Inferior parietal cortex (tissue), 1 donor: Measurements from ENCODE around the gene RRAGD.
A peak's percentile ranks its signal among the peaks of the same experiment; 100 is the strongest.

Experiments
- DNase-seq: peaks from one replicate; pipeline ENCODE4 v3.0.0-alpha.2; 2016; ENCODE audit errors: extremely low spot score

Gene RRAGD

DNA sequence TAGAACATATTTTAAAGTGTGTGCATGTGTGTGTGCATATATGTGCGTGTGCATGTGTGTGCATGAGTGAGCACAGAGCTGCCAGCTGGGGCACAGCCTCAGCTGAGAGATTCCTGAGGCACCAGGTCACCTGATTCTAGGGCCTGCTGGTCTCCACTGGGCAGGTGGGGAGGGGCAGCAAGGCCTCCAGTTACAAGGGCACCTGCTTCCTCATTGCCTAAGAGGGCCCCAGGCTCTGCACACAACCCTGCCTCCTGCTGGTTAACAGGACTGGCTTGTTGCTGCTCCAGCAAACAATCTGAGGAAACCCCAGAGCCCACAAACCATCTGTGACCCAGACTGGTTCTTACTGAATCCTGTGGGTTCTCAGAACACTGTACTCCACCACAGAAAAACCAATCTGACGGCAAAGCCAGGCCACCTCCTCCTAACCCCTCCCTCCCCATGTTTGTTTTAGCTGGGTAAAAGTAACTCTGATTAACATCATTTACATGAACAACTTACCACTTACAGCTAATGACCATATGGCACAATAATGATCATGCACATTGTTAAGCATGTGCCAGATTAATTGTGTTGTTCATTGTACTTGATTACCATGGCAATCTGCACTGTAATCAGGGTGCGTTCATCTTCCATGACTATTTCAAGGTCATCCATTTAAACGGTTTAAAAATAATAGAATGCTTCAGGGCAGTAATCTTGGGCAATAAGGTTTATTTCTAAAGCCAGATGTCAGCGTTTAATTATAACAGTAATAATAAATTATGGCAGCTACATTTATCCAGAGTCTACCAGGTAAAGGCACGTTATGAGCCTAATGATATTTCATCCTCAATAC is 36.4 kb downstream of the RRAGD start:
- no peak for DNase-seq

DNA sequence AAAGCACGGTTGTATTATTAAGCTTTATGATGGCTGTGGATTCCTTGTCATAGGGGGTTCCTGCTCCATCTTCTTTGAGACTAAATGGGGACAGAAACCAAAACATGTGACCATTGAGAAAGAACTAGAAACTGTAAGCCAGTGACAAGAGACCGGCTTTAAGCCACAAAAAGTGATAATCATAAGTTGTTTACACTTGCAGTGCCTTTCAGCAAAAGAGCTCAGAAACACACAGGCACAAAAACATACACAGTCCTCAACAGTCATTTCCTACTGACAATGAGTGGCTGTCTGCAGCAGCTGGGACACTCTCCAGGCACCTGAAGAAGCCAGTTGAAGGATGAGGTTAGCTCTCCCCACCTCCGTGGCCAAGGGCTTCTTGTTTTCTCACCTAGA is 39.6 kb downstream of the RRAGD start:
- DNase-seq = no peak

DNA sequence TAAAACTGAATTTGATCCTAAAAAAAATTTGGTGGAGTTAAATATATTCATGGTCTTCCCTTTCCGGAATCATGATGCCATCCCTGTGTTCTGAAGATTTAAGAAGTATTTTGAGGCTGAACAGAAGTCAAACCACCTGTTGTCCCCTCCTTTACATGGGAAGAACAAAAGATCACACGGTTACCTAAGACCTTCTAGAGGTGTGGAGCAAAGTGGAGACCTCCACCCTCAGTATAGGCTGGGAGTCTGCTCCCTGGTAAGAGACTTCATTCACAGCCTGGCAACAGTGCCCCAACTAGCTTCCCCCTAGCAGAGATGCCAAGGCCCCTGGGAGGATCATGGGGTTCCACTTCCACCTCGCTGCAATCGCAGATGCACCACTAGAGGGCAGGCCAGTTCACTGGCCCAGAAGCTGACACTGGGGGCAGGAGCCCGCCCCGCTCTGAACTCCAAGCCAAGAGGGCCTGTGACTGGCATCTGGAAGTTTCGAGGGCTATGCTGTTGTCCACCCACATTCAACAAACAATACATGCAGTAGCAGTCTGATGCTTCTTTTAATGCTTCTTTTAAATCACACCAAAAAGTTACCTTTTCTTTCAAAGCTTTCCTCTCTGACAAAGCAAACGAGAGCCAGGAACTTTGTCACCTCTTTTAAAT is 40.1 kb downstream of the RRAGD start:
- peak; percentile 86 for DNase-seq

DNA sequence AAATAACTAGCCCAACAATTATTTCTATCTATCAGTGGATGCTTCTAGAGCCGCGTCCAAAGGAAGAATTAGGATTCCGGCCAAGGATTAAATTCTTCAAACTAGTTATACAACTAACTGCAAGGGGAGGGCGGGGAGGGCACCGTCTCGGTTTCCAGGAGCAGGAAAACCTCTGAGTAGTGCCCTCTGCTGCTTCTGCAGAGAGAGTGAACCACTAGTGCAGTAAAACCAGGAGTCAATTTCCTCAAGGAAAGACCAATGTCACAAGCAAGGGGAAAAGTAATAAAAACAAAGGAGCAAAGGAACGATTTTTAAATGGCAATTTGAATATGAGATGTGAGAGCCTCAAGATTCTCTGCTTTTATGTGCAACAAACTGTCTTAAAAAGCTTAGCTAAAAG is 43.1 kb downstream of the RRAGD start:
- DNase-seq = no peak

DNA sequence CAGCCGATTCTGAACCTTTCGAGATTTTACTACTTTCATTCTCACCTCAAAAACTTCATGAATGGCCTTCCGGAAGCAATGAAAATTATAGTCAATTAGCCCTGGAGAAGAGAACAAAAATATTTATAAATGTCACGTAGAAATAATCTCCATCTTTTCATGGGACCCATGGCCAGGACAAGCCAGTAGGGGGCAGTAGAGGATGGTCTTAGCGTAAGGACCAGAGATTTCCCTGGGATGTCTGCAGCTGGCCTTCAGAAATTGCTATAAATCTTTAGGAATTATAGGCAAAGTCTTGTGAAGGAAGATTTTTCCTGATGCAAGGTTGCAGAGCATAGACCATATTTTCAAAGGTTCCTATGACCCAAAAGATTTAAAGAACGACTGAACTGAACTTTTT is 44.0 kb downstream of the RRAGD start:
- peak; percentile 85 for DNase-seq

DNA sequence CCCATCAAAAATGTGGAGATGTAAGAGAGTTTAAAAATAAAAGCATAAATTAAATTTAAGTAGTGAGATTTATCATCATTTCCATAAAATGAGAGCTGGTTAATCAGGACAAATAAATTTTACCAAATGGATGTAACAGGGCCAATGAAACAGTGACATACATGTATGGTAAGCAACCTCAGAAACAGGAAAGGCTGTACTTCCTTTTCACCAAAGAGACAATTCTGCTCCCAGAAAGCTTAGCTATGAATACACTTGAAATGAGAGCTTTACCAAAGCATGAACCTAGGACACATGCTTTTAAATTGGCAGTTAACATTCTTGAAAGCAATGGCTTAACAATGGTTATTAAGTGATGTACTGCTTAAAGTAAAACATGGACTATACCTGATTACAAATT is 47.5 kb downstream of the RRAGD start:
- no peak for DNase-seq

DNA sequence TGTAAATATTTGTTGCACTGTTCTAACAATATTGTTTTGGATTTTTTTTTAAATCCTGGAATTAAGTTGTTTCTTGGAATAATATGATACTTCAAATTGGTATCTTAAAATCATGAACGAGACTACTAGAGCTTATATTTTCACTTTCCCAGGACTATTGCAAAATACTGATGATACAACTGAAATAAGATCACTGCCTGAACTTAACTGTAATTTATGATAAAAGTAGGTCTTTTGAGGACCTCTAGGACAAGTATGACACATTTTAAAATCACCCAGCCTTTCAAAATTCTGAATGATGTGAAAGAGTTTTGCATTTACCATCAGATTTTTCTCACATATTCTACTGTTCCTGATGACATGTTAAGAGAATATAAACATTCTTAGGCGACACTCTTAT is 50.9 kb downstream of the RRAGD start:
- no peak for DNase-seq

DNA sequence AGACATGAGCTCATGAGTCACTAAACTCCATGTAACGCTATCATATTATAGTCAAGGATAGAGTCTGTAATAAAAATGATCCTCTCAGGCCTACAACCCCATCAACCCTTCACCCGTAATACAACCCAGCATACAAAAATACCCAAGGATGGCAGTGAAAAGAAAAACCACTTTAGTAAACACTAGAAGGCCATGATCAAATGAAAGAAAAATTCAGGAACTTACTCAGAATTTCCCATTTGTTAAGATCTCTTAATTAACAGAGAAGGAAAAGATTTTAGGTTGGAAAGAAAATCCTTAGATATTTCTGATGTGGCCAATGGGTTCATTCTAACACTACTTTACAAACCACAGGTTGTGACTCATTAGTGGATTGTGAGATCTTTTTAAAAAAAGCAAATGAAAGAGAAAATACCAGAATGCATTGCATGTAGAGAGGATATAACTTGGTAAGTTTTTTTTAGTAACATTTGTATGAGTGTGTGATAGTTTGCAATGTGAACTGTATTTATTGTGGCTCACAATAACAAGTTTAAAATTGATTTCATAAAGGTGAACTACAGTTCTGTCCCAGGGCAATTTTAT is 51.6 kb downstream of the RRAGD start:
- no peak for DNase-seq

DNA sequence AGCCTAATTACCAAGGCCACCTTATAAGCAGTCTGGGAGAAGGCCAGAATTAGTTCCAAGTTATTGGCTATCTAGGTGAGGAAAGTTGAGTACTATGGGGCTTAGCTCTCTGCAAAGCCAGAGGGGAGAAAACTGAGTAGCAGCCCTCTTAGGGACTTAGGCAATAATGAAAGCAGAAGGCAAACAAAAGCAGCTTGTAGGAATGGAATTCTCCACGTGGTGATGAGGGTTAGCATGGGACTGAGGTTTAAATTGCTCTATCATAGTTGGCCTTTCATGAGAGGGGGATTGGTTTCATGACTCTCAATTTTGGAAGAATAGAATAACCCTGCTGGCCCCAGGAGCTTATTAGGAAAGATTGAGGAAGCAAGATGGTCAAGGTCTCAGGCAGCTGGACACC is 52.5 kb downstream of the RRAGD start:
- DNase-seq = no peak

DNA sequence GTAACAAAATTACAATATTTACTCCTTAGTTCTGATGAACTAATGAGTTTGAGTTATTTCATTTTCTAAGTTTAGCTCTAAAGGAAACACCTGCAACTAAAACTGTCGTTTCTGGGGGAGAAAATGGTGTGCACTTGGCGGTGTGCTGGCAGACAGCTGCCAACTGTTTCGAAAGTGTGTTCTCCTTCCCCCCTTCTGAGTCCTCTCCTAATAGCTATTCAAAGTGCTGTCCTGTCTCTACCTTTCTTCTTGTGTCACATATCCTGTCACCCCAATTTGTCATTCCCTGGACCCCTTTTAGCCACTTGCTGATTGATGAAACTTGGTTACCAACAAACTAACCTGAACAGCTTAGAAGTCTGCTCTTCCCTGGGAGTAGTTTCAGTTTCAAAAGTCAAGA is 54.7 kb downstream of the RRAGD start:
- DNase-seq = no peak

DNA sequence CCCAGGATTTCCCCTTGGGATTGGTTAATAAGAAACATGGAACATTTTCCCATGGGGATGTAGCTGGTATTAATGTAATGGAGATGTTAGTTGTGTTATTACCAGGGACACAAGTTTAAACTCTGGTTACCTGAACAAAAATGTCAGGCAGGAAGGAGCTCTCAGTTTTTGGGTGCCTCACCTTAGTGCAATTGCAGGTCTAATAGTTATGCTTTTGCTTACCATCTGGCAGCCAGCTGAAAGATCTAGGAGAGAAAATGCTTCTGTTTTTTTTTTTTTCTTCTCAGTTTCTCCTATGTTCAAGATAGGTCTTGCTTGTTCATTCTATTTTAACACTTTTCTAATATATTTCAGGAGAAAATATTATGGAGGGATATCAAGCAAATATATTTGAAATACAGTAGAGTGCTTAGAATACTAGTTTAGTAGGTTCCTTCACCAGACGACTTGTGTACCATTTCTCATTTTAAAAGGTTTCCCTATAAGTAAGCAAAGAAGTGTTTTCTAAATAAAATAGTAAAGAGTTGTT is 55.4 kb downstream of the RRAGD start:
- no peak for DNase-seq

DNA sequence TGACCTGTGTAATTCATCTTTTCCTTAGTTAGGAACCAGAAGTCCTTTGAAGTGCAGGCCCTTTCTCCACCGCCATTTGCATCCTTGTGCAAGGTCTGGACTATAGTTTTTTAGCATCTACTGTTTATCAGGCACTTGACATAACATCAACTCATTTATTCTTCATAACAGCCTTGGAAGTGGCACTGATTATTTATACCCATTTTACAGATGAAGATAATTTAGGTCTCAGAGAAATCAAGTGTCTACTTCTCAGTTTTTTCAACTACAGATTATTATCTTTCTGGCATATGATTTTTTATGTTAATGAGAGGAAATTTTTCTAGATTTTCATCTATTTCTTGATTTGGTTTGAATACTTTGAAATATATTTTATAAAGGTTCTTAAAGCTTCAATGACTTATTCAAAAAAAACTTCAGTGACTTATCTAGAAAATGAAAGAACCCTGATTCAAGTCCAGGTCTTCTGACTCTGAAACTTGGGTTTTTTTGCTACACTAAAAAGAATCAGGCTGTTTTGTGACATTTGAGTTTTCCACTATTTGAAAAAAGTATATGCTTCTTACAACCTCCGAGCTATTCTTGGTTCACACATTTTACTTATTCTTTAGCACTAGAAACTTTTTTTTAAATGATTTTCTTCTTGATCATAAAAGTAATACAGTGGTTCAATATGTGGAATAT is 56.4 kb downstream of the RRAGD start:
- DNase-seq = no peak

DNA sequence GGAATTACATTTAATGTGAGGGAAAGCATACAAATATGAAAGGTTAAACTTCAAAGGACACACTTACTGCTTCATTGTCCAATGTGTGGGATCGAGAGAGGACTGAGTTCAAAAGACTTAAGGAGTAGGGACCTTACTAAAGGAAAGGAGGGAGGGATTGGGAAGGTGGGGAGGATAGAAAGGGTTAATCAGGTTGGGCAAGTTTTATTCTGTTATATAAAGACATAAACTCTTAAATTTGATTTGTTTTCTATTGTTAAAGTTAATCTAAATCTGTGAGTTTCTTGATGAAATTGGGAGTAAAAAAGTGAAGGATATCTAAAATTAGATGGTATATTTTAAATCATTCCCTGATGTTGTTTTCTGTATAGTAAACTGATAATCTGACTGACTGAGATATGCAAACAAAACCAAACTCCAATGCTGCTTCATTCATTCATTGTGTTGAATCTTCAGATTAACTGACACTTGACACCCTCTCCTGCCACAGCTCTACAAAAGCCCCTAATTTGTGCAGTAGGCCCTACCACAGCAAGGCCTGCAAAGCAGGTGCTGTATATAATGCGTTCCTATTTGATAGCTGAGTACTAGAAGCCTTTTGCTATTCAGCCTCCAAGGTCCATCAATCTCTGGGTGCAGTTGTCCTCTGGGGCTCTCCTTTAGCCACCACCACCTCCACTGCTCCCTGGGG is 58.2 kb downstream of the RRAGD start:
- DNase-seq = no peak

DNA sequence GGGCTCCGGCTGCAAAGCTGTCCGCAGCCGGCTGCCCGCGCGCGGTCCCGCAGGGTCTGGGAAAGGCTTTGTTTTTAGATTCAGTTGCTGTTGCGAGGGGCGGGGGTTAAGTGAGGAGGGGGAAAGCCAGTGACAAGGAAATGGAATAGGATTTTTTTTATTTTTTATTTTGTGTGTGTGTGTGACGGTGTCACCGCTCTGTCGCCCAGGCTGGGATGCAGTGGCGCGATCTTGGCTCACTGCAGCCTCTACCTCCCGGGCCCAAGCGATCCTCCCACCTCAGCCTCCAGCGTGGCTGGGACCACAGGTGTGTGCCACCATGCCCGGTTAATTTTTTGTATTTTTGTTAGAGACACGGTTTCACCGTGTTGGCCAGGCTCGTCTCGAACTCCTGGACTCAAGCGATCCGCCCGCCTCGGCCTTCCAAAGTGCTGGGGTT is 58.9 kb downstream of the RRAGD start:
- DNase-seq = no peak

DNA sequence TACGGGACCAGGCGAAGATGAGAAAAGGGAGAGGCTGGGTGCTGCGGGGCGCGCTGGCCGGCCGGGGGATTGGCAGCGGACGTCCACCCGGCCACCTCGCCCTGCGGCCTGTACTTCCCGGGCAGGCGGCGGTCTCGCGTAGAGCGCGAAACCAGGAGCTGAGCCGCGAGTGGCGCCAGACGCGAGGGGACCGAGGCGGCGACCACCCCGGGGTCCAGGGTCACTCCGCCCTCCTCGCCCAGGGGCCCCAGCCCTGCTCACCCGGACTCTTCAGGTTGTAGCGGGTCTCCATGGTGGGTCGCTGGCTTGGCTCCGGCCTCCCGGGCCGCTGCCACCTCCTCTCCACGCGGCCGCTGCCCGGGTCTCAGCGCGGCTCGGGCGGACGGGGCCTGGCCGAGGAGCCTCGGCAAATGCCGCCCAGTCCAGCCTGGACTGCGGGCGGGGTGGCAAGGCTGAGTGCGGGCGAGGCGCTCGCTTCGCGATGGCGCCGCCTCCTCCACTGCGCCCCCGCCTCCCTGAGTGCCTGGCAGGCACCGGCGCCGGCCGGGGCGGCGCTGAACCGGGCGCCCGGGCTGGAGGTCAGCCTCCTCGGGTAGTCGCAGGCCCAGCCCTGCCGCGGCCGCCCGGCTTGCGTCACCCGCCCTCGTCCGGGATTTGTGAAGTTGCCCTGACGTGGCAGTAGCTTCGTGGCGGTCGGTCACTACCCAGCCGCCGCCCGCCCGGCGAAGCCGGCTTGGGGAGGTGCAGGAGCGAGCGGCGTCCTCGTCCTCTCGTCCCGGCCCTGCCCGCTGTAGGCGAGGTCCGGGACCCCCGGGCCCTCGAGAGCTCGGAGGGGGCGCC is 59.6 kb downstream of the RRAGD start, which contains the start of gene UBE2J1:
TSS of gene UBE2J1 (minus strand) at position 445 of the 840 bp plus-strand sequence. CDS start at position 292, 153 bp downstream.
- DNase-seq = peak; percentile 70

DNA sequence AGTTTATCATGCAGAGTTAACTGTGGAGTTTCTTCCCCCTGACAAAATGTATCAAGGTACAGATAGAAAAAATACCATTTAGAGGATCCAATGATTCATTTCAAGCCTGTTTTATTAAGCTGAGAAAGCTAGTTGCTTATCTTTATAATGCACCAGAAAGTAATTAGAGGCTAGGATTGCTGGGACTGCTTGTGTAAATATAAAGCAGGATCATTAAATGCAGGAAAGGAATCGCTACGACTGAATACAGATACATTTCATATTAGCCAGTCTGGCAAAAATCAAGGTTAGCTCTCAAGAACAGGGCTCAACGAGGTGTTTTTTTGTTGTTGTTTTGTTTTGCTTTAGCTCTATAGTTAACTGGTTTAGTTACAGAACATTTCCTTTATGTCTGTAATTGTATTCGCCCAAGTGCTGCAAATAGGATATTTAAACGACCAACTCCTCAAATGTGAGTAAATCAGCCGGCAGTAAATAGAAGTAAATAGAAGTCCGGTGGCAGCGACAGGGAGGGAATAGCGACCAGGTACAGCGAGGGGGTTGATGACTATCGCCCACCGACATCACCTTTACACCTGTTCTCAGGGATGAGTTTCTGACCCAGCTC is 60.3 kb downstream of the RRAGD start:
- DNase-seq = peak; percentile 51

DNA sequence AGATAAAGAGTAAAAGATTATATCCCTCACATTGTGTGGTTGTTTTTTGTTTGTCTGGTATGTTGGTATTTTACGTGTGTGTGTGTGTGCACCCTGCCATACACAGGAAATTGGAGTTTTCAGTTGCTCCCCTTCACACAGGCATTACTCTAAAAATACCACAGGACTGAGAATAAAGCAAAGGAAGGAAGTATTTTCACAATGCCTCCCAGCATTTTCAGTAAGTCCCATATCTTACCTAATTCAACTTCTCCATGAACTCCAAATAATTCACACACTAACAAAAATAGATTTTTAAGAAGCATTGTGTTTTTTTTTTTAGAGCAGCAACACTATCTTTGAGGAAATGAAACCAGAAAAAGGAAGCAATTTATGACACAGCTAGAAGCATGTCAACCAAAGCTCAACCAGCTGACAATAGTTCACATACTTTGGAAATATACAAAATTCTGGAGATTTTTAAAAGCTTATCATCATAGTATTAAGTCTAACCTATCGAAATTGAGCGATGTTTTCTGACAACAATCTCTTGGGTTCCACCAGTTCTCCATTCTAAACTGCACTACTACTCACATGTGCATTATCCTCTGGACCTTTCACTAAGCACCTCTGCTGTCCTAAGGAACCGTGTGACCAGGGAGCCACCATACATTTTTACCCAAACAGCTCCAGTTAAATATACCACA is 61.6 kb downstream of the RRAGD start:
- DNase-seq = no peak

DNA sequence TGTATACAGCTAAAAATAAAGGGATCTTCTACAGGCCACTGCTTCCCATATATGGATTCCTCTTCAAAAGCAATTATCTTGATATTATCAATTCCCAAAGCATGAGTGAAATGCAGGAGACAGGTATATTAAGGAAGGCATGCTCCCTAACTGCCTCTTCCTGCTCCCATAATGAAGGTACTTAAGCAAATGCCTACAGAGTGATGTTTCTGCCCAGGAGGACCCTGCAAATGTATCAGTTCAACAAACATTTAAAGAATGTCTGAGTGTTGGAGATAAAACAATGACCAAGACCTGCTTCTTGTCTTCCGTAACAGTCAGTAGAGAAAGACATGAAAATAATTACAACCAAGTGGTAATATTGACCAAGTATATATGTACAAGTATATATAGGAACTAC is 63.7 kb downstream of the RRAGD start:
- DNase-seq = no peak

DNA sequence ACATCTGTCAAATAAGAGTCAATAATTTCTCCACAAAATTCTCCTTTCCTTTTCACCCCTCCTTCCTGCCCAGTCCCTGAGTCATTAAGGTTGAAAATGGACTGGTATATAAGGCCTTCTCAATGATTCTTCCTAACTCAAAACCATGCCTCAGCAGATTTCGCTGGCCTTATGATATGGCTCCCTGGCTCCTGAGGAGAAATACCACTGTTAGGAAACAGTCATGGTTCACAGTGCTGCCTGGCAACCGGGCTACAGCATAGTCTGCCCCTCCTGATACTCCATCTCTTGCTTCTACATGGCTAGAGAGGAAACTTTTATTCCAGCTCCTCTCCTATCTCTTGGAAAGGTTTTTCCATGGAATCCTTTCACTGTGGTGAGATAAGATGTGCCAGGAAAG is 64.2 kb downstream of the RRAGD start:
- no peak for DNase-seq
